Mesendoderm (in vitro differentiated cells): ENCODE results near the gene TRAPPC6A.

Experiments
- DNase-seq: peaks from one replicate; pipeline ENCODE4 v3.0.0; 2013
- H2AK5ac ChIP-seq: 2 replicates; pipeline ENCODE4 v1.6.1; 2013; ENCODE audit warnings: low read length, inconsistent platforms
- H2BK120ac ChIP-seq: 2 replicates; pipeline ENCODE4 v1.6.1; 2013; ENCODE audit warnings: low read depth, mild to moderate bottlenecking, low read length, moderate library complexity, mixed read lengths
- H2BK15ac ChIP-seq: replicated peaks from 2 replicates; pipeline ENCODE4 v1.6.1; 2013; ENCODE audit warnings: low read depth, mild to moderate bottlenecking, moderate library complexity
- H2BK5ac ChIP-seq: 2 replicates; pipeline ENCODE4 v1.6.1; 2013; ENCODE audit warnings: low read length, inconsistent platforms
- H3K18ac ChIP-seq: 2 replicates; pipeline ENCODE4 v1.6.1; 2013; ENCODE audit warnings: mild to moderate bottlenecking, low read length, mixed read lengths
- H3K23ac ChIP-seq: one replicate; pipeline ENCODE4 v1.6.1; 2013; ENCODE audit warnings: low read length
- H3K27ac ChIP-seq: 2 replicates; pipeline ENCODE4 v1.5.1; 2013; ENCODE audit warnings: low read depth, mild to moderate bottlenecking, inconsistent platforms, low read length, moderate library complexity
- H3K27me3 ChIP-seq: 2 replicates; pipeline ENCODE4 v1.6.1; 2013; ENCODE audit warnings: low read length, control low read depth, mild to moderate bottlenecking, inconsistent platforms; ENCODE audit not compliant: insufficient read depth, poor library complexity
- H3K36me3 ChIP-seq: 2 replicates; pipeline ENCODE4 v1.6.1; 2013; ENCODE audit warnings: low read length, inconsistent platforms; ENCODE audit not compliant: control insufficient read depth, insufficient read depth
- H3K4ac ChIP-seq: one replicate; pipeline ENCODE4 v1.6.1; 2013; ENCODE audit warnings: low read depth, mild to moderate bottlenecking, low read length, moderate library complexity
- H3K4me1 ChIP-seq: 2 replicates; pipeline ENCODE4 v1.6.1; 2013; ENCODE audit warnings: low read depth, low read length, inconsistent platforms; ENCODE audit not compliant: control insufficient read depth
- H3K4me2 ChIP-seq: 2 replicates; pipeline ENCODE4 v1.6.1; 2013; ENCODE audit warnings: low read length
- H3K4me3 ChIP-seq: 2 replicates; pipeline ENCODE4 v1.5.1; 2013; ENCODE audit warnings: mild to moderate bottlenecking, low read length
- H3K56ac ChIP-seq: one replicate; pipeline ENCODE4 v1.6.1; 2013; ENCODE audit warnings: low read length
- H3K79me1 ChIP-seq: 2 replicates; pipeline ENCODE4 v1.6.1; 2013; ENCODE audit warnings: low read length, inconsistent platforms
- H3K79me2 ChIP-seq: 2 replicates; pipeline ENCODE4 v1.6.1; 2013; ENCODE audit warnings: mild to moderate bottlenecking, low read length; ENCODE audit not compliant: control insufficient read depth, insufficient read depth
- H3K9ac ChIP-seq: 2 replicates; pipeline ENCODE4 v1.6.1; 2013; ENCODE audit warnings: low read length, inconsistent platforms
- H4K5ac ChIP-seq: one replicate; pipeline ENCODE4 v1.6.1; 2013; ENCODE audit warnings: low read length
- H4K8ac ChIP-seq: one replicate; pipeline ENCODE4 v1.6.1; 2013; ENCODE audit warnings: low read depth, mild to moderate bottlenecking, control low read depth, low read length, moderate library complexity
- WGBS: extraction: QIAGEN DNeasy Blood & Tissue Kit; methylation state at CpG from one replicate; pipeline ENCODE4 v1.1.7; 2013; ENCODE audit warnings: low lambda C conversion rate, missing lambda C conversion rate; ENCODE audit not compliant: insufficient coverage; ENCODE audit errors: extremely low coverage; 5-methylcytosine and 5-hydroxymethylcytosine counted together

Gene TRAPPC6A

DNA sequence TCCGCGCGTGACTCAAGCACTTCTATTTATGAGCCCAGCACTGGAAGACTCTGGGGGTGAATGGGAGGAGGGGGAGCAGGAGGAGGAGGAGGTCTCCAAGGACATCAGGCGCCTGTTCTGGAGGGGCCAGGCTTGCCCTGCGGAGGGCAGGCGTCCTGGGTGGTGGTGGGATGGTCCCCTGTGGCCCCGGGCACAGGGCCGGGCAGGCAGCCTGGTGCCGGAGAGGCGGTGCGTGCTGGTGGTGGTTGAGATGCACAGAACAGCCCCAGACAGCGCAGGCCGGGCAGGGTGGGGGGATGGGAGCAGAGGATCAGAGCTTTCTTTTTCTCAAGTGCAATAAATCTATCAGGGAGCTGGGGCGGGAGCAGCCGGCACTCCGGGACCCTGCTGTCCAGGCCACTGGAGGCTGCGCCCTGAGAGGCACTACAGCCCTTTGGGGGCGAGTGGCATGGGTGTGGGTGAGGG lies 31.3 kb downstream of the TRAPPC6A start:
- H4K5ac ChIP-seq: no peak overlapping the region
- no peak overlapping the region for H3K27ac ChIP-seq
- no peak for DNase-seq
- H3K4ac ChIP-seq: no peak overlapping the region
- H2BK120ac ChIP-seq: no peak overlapping the region
- H4K8ac ChIP-seq: no peak overlapping the region
- H2BK5ac ChIP-seq: no peak overlapping the region
- no CpG with 5 or more reads among the region's 18 CpGs for WGBS
- no peaks in the 10 kb centered on the region for H3K4me1 ChIP-seq
- H3K79me2 ChIP-seq: no peaks in the 10 kb centered on the region
- H3K27me3 ChIP-seq: no peaks in the 10 kb centered on the region
- H3K9ac ChIP-seq: no peak overlapping the region
- peaks cover 1% of the 10 kb centered on the region for H3K36me3 ChIP-seq
- no peak overlapping the region for H3K4me3 ChIP-seq
- no peak overlapping the region for H2BK15ac ChIP-seq
- H3K18ac ChIP-seq: no peak overlapping the region
- no peak overlapping the region for H3K56ac ChIP-seq
- no peak overlapping the region for H3K4me2 ChIP-seq
- H3K23ac ChIP-seq: no peak overlapping the region
- no peak overlapping the region for H2AK5ac ChIP-seq
- H3K79me1 ChIP-seq: no peaks in the 10 kb centered on the region

DNA sequence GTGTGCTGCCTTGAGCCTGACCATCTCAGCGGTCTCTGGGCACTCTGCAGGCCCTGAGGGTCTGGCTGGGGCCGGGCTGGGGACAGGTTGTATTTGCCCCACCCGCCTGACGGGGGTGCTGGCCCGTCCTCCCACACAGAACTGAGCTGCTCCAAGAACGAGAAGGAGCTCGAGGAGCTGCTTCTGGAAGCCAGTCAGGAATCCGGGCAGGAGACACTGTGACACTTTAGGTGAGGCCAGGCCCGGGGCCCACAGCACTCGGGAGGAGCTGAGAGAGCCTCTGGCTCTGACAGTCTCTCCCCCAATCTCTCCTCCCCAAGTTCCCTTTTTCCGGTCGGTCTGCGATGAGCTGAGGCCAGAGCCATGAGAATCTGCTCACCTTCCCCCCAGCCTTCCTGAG lies 31.8 kb downstream of the TRAPPC6A start:
- Histone ChIP-seq H4K5ac (no peak overlapping the region), H3K79me2 (no peaks in the 10 kb centered on the region), H3K4me3 (no peak overlapping the region), H2BK15ac (no peak overlapping the region), H3K4ac (no peak overlapping the region), H3K4me1 (no peaks in the 10 kb centered on the region), H4K8ac (no peak overlapping the region), H2AK5ac (no peak overlapping the region), H3K23ac (no peak overlapping the region), H2BK5ac (no peak overlapping the region), H3K27me3 (no peaks in the 10 kb centered on the region), H3K4me2 (no peak overlapping the region), H3K18ac (no peak overlapping the region), H2BK120ac (no peak overlapping the region), H3K79me1 (no peaks in the 10 kb centered on the region), H3K56ac (no peak overlapping the region), H3K27ac (no peak overlapping the region), H3K9ac (no peak overlapping the region), H3K36me3 (peaks cover 1% of the 10 kb centered on the region)
- WGBS: no CpG with 5 or more reads among the region's 13 CpGs
- DNase-seq: no peak

DNA sequence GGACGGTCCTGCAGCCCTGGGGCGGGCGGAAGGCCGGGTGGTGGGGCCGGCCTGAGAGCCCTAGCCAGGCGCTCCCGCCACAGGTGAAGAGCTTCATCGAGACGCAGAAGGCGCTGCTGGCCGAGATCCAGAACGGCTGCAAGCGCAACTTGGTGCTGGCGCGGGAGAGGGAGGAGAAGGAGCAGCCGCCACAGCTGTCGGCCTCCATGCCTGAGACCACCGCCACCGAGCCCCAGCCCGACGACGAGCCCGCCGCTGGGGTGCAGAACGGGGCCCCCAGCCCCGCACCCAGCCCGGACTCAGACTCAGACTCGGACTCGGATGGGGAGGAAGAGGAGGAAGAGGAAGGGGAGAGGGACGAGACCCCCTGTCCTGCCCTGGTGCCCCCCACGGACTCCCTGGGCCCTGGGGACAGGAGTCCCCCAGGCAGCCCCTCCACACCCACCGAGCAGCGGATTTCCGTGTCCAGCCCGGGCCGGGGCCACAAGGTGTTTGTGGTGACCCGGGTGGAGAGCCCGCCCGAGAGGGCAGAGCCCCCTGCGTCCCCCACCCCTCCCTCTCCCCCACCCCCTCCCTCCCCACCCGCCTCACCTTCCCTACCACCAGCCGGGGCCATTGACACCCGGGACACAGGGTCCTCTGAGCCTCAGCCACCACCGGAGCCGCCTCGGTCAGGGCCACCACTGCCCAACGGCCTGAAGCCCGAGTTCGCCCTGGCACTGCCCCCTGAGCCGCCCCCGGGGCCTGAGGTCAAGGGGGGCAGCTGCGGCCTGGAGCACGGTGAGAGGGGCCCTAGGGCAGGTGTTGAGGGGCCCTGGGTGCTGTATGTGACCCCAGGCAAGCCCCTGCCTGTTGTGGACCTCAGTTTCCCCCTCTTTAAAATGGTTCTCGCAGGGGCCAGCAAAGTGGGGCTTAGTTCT lies 32.5 kb downstream of the TRAPPC6A start:
- no peak overlapping the region for H3K27ac ChIP-seq
- H3K27me3 ChIP-seq: no peaks in the 10 kb centered on the region
- no peaks in the 10 kb centered on the region for H3K79me1 ChIP-seq
- no peak overlapping the region for H2AK5ac ChIP-seq
- WGBS: no CpG with 5 or more reads among the region's 54 CpGs
- no peak overlapping the region for H3K9ac ChIP-seq
- no peak overlapping the region for H3K56ac ChIP-seq
- H3K79me2 ChIP-seq: no peaks in the 10 kb centered on the region
- no peak overlapping the region for H3K18ac ChIP-seq
- no peak overlapping the region for H3K23ac ChIP-seq
- no peak overlapping the region for H3K4me2 ChIP-seq
- H2BK5ac ChIP-seq: no peak overlapping the region
- H4K5ac ChIP-seq: no peak overlapping the region
- no peak overlapping the region for H2BK15ac ChIP-seq
- H3K4me3 ChIP-seq: no peak overlapping the region
- H3K4me1 ChIP-seq: no peaks in the 10 kb centered on the region
- no peak for DNase-seq
- H3K4ac ChIP-seq: no peak overlapping the region
- peaks cover 1% of the 10 kb centered on the region for H3K36me3 ChIP-seq
- no peak overlapping the region for H2BK120ac ChIP-seq
- no peak overlapping the region for H4K8ac ChIP-seq

DNA sequence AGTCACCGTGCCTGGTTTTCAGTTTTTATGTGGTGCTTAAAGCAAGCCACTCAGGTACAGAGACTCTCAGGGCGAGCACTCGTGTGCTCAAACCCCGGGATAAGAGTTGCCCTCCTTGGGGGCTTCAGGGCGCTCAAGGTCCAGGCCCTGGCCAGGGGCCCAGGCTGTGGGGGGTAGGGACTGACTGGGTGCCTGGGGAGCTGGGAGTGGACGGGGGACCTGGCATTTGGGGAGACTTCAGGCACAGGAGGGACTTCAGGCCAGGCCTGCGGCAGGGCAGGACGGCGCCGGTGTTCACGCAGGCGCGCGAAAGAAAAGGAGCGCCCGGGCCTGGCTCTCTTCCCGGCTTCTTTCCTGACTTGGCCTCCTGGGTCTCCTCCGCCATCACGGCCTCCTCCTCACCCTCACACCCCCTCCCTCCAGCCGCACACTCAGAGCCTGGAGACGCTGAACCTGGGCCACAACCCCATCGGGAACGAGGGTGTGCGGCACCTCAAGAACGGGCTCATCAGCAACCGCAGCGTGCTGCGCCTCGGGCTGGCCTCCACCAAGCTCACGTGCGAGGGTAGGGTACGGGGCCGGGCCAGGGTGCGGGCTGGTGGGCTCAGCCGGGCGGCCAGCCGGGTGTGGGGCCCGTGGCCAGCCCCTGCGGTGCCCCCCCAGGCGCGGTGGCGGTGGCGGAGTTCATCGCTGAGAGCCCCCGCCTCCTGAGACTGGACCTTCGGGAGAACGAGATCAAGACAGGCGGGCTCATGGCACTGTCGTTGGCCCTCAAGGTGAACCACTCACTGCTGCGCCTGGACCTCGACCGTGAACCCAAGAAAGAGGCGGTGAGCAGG lies 33.4 kb downstream of the TRAPPC6A start:
- H3K27ac ChIP-seq: no peak overlapping the region
- H3K56ac ChIP-seq: no peak overlapping the region
- no CpG with 5 or more reads among the region's 53 CpGs for WGBS
- no peak overlapping the region for H3K23ac ChIP-seq
- no peak overlapping the region for H2BK5ac ChIP-seq
- no peaks in the 10 kb centered on the region for H3K79me2 ChIP-seq
- no peak overlapping the region for H4K5ac ChIP-seq
- H3K4me3 ChIP-seq: no peak overlapping the region
- no peak overlapping the region for H4K8ac ChIP-seq
- H3K4ac ChIP-seq: no peak overlapping the region
- H3K4me1 ChIP-seq: no peaks in the 10 kb centered on the region
- no peak overlapping the region for H2BK120ac ChIP-seq
- H3K18ac ChIP-seq: no peak overlapping the region
- DNase-seq: no peak
- H3K27me3 ChIP-seq: no peaks in the 10 kb centered on the region
- no peak overlapping the region for H2AK5ac ChIP-seq
- no peak overlapping the region for H3K4me2 ChIP-seq
- H3K9ac ChIP-seq: no peak overlapping the region
- H3K36me3 ChIP-seq: peaks cover 1% of the 10 kb centered on the region
- no peaks in the 10 kb centered on the region for H3K79me1 ChIP-seq
- no peak overlapping the region for H2BK15ac ChIP-seq

DNA sequence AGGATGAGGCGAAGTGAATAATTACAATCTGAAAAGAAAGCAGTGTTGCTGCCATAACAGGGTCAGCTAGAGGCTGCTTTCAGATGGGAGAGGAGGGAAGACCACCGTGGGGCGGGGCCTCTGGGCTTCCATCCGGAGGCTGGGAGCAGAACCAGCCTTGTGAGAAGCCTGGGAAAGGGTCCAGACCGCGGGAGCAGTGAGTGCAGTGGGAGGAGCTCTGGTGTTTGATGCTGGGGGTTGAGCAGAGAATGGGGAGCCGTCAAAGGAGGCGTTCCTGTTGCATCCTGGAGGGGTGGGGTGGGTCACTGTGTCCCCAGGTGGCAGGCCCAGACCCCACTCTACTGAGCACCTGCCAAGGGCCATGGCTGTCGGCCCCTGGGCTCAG lies 35.3 kb downstream of the TRAPPC6A start:
- no CpG with 5 or more reads among the region's 9 CpGs for WGBS
- no peaks in the 10 kb centered on the region for H3K27me3 ChIP-seq
- H2BK120ac ChIP-seq: no peak overlapping the region
- H2AK5ac ChIP-seq: no peak overlapping the region
- H3K79me2 ChIP-seq: no peaks in the 10 kb centered on the region
- DNase-seq: no peak
- H2BK15ac ChIP-seq: no peak overlapping the region
- no peak overlapping the region for H2BK5ac ChIP-seq
- H3K23ac ChIP-seq: no peak overlapping the region
- no peak overlapping the region for H4K5ac ChIP-seq
- H4K8ac ChIP-seq: no peak overlapping the region
- no peak overlapping the region for H3K4me3 ChIP-seq
- H3K56ac ChIP-seq: no peak overlapping the region
- H3K27ac ChIP-seq: no peak overlapping the region
- peaks cover 1% of the 10 kb centered on the region for H3K36me3 ChIP-seq
- no peaks in the 10 kb centered on the region for H3K79me1 ChIP-seq
- H3K4me2 ChIP-seq: no peak overlapping the region
- no peak overlapping the region for H3K18ac ChIP-seq
- no peak overlapping the region for H3K9ac ChIP-seq
- H3K4ac ChIP-seq: no peak overlapping the region
- H3K4me1 ChIP-seq: no peaks in the 10 kb centered on the region
